Occipital lobe (tissue), 2 donors: ENCODE data around the gene TRAM2. TPM values are rescaled to one million over a fixed set of nuclear protein-coding genes. Genes with fewer than 3 reads are reported as not detected.

ENCODE experiments used
- DNase-seq: peaks from one replicate; lab custom pipeline; 2025; lab: John Stamatoyannopoulos, UW
- total RNA-seq: library from RNA; depleted of rRNA; stranded (reverse); fragments of >200 nt; gene quantifications from one replicate; pipeline ENCODE4 v1.2.3, GENCODE V29; 2014

Gene TRAM2
- total RNA-seq, 1 donor from 2014 or later: 1.6 TPM

DNA sequence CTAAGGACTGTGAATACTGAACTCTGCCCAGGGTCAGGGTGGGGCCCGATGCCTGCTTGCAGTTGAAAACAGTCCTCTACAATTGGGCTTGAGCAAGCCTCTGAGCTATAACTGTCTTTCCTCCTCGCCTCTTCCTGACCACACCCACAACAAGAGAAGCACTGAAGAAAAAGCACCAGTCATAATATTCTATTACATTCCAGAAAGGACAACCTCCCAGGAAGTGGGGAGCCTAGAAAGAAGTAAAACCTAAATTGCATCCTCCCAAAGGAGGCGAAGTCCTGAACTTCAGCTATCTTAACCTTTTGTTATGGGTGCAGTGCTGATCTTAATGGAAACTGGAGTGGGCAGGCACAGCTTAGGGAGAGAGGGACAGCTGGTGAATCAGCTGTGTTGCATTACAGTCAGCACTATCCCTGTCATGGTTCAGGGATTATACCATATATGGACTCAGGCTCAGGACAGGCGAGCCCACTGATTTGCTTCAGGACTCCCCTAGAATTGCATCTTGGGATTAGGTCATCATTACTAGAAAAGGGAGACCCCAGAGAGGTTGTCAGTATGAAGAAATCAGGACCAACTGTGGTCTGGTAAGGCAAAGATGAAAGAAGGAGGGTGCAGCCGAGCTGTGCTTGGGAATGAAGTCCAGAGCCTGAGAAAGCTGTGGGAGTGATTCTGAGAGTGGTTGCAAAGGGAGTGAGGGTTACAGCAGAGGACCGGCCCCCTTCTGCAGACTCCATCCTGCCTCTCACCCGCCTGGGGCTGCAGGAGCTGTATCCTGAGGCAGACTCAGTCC is 18.3 kb upstream of the TRAM2 start:
- peak; percentile 24 for DNase-seq

DNA sequence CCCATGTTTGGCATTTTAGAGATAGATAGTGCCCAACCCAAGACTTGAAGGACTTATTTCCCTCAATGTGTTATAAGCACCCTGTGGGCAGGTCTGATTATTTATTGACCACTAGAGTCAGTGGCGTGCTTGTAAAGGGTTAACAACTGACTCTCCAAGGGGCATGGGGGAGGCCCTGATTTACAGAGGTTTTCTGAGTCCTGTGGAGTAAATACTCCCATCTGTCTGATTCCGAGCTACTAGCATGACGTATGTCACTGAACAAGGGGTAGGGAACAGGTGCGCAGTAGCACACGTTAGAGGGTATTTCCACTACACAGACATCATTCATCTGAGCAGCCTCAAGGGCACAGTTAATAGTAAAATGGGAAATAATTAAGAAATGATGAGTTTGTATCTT is 17.4 kb upstream of the TRAM2 start:
- DNase-seq: no peak

DNA sequence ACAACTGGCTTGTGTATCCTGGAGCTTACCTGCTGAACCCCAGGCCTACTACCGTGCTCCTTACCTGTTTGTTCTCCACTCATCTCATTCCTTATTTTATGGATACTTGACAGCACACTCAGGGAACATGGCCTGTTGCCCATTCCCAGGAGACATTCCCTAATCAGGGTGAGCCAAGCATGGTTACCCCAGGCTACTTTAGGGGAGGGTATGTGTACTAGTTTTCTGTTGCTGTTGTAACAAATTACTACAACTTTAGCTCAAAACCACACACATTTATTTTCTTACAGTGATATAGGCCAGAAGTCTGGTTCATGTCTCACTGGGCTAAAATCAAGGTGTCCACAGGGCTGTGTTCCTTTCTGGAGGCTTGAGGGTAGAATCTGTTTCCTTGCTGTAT is 15.0 kb upstream of the TRAM2 start:
- DNase-seq: no peak

DNA sequence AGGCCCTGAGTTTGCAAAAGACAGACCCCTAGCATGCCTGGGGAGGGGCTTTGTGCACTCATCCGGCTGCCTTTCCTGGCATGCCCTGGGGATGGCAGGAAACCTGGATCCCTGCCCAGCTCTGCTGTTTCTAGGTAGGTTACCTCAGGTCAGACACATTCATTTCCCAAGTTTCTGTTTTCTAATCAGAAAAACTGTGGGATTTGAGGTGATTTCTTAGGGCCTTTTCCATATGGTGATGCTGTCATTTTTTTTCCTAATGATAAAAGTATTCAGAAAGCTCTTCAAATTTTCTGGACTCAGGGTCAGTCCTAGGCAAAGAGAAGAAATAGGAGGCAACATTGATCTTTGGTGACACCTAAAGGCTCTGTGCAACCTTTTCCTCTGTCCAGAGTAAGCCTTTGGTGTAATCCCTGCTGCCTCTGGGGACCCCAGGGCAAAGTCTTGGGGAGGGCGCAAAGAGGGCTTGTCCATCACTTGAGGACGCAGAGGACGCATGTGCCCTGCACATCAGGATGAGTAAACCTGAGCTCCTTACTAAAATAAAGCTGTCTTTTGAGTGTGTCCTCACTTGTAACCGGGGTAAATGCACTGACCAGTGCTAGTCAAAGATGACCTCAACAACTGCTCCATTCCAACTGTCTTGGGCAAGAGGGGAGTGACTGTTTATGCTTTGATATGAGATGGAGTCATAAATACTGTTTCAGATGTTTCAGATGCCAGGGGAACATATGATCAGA is 13.5 kb upstream of the TRAM2 start:
- no peak for DNase-seq

DNA sequence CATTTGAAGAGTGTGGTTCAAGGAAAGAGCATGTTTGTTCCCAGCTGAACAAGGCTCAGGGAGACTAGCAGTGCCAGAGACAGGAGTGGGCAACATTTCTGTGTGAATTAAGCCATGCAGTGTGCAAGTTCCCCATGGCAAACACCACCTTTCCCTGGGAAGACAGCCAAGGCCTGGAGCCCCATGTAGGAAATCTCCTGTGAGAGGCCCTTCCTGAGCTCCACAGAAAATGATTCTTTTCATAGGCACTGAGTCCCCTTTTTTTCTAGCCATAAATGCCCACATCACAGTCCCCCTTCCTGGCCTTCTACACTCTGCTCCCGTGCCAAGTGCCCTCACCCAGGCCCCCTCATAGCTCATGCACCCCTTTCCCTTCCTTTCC is 11.8 kb upstream of the TRAM2 start:
- DNase-seq: no peak

DNA sequence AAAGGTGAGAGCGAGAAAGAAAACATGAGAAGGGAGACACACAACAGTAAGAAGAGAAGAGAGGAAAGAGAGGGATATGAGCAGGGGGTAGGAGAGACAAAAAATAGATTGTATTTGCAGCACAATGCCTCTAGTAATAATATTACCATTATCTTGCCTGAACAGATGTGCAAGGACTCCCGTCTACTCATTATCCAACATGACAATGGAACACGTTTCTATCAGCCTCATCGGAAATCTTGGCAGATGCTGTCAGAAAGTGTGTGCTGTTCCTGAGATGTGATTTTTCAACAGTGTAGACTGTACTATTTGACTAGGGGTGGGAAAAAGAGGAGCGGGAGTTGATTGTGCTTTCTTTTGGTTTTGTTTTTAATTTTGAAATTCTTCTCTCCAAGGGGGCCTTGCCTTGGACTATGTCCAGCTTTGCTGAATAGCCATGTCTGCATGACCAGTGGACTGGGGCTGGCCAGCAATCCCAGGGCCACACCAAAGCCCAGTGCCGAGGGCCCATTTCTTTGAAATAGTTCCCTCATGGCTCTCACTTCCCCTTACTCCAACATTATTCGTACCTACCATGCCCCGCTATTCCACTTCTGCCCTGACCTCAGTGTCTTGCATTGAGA is 11.3 kb upstream of the TRAM2 start:
- no peak for DNase-seq

DNA sequence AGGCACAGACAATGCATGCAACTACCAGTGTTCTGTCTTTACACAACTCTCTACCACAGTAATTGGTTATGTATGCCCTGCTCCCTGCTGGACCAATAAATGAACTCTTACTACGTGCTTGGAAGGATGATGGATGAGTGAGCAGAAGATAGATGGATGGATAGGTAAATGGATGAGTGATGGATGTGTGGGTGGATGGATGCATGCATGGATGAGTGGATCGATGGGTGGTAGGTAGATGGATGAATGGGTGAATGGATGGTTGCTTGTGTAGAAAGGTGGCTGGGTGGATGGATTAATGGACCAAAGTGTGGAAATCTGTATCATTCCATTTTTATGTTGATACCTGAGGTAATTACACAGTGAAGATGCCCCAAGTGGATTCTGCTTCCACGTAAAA is 10.1 kb upstream of the TRAM2 start:
- DNase-seq: no peak

DNA sequence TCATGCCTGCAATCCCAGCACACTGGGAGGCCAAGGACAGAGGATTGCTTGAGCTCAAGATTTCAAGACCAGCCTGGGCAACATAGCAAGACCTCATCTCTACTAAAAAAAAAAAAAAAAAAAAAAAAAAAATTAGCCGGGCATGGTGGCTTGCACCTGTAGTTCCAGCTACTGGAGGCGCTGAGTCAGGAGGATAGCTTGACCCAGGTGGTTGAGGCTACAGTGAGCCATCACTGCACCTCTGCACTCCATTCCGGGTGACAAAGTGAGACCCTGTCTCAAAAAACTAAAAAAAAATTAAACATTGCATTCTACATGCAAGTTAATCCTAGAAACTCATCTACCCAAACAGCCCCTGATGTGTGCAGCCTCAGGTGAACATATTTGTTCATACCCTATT is 7.3 kb upstream of the TRAM2 start:
- DNase-seq: no peak

DNA sequence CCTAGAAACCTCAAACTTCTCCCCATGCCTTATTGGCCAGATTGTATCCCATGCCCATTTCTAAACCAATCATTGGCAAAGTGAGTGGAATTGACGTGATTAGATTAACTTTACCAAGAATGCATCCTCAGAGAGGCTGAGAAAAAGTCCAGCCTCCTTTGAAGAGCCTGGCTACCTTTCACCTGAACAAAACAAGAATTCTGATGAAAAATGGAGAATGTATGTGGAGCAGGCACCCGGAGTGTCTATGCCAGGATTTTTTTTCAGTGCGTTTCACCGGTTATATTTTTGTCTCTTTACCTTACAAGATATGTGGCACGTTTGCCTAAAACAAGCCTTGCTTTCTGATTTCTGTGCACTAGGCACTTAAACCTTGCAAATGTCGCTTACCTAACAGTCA is 6.1 kb upstream of the TRAM2 start:
- DNase-seq: no peak

DNA sequence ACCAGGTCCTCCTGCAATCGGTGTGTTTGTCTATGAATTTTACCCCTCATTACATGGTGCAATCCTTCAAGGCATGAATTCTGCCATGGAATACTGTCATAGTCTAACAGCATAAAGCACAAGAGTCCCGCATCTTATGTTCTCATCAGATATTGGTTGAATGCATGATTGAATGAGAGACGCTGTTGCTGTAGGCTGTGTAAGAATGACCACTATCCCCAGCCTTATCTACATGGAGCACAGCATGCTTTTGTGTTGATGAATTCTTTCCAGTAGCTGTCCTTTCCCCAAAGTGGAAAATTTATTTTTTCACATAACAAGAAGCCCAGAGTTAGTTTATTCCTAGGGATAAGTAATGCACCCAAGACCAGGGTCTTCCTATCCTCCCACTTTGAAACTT is 5.6 kb upstream of the TRAM2 start:
- no peak for DNase-seq

DNA sequence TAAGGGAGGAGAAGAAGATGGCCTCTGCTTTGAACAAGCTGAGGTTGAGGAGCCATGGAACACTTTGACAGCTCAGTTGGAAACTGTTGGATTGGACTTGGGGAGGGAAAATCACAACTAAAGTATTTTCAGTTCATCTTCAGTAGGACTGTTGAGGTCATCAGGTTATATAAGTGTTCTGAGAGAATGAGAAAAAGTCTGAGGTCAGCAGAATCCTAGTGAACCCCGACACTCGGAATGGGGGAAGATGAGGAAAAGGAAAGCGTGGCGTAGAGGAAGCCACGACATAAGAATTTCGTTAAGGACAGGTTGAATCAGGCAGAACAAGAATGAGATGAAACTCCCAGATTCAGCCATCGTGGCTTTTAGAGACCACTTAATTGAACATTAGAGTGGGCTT is 4.0 kb upstream of the TRAM2 start:
- no peak for DNase-seq

DNA sequence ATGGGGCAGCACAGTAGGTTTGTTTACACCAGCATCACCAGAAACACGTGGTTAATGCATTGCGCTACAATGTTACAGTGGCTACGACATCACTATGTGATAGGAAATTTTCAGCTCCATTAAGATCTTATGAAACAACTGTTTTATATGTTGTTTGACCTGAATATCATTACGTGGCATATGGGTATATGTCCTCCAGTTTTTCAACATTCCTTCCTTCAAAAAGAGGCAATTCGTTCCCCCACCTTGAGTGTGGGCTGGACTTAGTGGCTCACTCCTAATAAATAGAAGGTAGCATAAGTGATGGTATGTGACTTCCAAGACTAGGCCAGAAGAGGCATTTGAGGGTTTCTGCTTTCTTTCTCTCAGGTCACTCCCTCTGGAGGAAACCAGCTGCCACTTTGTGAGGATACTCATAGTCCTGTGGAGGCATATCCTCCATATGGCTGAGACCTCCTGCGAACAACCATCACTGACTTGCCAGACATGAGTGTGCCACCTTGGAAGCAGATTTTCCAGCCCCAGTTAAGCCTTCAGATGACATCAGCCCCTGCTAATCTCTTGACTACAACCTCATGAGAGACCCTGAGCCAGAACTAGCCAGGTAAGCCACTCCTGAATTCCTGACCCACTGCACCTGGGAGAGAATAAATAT is 2.3 kb upstream of the TRAM2 start:
- no peak for DNase-seq

DNA sequence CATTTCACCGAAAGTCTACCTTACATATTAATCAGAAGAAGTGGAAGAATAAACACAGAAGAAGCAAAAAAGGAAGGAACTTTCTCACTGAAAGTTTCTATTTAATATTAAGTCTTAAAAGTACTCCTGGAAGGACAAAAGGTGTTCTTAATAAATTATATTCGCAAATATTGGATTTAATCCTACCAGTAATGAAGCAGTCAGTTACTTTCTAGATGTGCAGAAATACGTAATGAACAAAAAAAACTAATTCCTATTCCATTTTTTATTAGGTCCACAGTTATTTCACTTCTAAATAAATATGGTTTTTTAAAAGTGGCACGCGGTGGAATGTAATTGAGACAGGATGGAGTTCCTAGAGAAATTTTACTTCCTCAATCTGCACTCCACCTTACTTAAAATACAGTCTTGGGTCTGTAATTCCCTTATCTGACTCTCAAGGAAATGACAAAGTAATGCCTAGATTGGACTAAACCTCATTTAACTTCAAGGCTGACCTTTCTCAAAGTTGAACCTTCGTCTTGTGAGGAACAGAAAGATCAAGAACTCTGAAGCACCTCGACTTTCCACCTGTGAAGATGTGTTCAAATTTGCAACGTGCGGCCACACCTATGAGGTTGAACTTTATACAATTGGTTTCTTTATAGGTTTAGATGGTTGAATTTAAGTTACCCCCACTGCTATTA is 1.1 kb upstream of the TRAM2 start:
- no peak for DNase-seq

DNA sequence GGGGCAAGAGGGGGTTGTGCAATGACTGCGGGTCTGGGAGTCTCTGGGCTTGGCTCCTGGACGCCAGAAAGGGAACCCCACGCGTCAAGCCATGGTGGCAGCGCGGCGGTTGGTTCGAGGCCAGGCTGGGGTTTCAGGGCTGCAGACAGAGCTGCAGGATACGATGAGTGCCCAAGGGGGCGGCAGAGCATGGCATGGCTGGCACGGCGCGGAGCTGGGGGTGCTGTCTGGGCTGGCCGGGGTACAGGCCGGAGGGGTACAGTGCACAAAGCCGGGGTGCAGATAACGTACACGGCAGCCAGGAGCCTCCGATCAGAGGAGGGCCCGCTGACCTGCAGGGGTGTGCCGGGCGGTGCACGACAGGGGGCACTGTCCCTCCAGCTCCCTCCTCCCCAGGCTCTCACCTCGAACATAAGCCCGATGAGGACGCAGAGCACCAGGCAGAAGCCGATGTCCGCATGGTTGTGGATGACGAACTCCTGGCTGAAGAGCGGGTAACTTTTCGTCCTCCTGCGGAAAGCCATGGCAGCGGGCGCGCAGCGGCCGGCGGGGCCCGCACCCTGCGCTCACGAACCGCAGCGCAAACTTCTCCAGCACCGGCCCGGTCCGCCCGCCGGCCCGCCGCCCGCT is 353 bp downstream of the TRAM2 start:
- DNase-seq: peak; percentile 31

DNA sequence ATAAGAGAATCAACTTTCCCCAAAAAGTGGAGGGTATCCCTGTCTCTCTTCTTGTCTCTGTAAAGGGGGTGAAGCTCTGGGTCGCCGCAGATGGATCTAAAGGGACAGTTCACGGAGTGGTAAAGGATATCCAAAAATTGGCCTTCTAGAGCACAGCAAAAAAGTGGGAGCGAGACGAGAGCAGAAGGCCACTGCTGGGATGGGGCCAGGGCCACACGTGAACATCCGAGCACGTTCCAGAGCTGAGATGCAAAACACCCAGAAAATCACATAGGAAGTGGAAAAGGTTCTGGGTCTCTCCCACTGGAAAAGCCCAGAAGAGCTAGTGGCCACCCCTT is 837 bp downstream of the TRAM2 start:
- DNase-seq: no peak

DNA sequence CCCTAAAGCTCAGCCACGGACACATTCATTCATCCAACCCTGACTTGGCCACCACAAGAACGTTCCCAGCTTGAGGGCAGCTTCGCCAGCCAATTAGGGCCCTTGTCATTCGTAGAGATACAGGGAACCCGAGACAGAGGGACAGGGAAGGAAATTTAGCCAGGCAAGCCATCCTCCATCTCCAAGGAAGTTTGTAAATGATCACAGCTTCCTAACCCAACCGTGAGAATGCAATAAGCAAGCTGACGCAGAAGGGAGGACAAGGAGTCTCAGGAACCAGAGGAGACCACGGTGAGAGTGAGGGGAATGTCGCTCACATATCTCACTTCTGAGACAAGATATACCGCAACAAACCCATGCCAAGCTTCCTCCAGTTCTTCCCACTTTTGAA is 1.4 kb downstream of the TRAM2 start:
- no peak for DNase-seq

DNA sequence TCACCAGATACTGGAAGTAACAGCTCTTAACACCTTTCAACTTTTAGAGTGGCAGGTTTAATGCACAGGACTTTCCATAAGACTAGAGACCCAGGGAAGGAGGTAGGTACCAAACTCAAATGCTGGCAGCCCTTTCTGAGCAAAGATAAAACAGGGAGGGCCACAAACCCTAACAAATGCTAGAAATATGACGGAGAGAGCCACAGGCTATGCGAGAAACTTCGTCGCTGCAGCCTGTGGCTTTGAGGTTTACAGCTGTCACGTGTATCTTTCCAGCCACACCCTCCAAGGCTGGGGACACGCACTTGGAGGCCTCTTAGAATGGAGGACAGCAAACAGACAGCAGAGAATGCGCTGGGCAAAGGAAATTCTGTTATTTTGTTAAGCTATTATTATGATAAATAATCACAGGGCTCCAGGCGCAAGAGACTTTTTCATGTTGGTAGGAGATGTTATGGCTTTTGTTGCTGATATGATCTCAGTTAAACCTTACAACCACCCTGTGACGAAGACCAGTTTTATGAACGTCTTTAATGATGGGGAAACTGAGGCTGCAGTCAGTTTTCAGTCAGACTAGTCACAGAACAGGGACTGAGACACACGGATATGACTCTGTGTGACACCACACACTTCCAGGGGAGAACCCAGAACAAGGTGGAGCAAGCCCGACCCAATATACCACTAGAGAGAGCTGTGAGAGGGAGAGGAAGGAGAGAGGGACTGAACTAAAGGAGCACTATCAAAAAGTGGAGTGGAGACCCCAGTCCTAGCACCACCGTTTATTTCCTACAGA is 2.0 kb downstream of the TRAM2 start:
- DNase-seq: no peak

DNA sequence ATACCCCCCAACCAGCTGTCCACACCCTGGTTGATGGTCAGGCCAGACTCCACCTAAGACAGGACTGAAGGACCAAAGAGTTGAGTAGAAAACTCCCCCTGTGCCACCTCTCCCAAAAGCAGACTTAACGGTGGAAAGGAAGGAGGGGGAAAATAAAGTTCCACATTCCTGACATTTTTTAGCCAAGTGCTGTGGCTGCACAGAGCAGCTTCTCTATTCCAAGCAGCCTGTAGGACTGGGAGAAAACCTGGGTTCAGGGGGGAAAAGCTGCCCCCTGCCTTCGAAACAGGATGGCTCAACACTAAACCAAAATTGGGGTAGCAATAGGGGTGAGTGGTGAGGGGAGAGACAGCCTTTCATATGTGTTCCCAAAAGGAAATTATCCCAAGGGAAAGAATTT is 3.6 kb downstream of the TRAM2 start:
- no peak for DNase-seq

DNA sequence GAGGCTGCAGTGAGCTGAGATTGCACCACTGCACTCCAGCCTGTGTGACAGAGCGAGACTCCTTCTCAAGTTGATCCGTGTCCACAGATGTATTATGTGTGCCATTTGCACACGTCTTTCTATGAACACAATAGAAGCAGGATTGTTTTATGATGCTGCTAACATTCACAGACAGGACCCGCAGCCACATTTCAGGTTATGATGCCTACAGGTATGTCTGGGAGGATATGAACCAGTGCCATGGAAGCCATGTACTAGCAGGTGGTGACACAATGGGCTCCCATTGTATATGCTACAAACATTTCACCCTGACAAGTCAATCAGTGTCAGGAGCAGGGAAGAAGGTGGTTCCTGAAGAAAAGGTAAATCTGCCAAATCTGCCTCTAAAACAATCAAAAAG is 4.3 kb downstream of the TRAM2 start:
- no peak for DNase-seq

DNA sequence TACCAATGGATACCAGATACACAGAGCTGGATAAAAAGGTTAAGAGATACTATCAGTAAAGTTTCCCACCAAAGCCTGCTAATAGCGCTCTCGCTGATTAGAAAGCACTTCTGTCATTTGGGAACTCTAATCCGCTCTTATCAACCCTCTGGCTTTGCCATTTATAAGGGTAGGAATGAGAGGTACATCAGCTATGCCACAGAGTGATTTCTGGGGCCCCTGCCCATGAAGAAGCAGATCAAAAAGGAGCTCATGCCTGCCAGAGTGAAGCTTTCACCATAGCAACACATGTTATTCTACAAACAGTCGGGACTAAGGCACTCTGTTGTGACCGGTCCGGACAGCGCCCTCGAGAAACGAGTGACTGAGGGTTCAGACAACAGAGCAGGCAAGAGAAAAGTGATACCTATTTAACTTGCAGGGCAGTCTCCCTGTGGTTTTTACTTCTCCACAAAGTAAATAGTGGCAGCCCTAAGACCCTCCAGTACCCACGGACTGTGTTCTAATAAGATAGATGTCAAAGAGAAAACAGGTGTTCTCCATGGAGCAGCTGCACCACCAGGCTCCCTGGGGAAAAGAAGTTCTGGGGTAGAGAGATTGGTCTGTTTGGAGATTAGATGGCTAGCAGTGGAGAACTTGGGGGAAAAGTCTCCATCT is 5.6 kb downstream of the TRAM2 start:
- no peak for DNase-seq
